Duodenal mucosa (tissue), 2 donors: ENCODE data around the gene RUNX1.

ENCODE experiments used
- H3K27ac ChIP-seq: one replicate; pipeline ENCODE4 v1.7.0; 2013; ENCODE audit warnings: low read depth, low read length
- H3K27me3 ChIP-seq, 2 donors: one replicate each; pipeline ENCODE4 v1.7.0; 2013; ENCODE audit warnings: low read length in 2 of 2, control low read depth in 1 of 2; ENCODE audit not compliant: insufficient read depth in 2 of 2, control insufficient read depth in 1 of 2
- H3K36me3 ChIP-seq, 2 donors: one replicate each; pipeline ENCODE4 v1.7.0; 2013; ENCODE audit warnings: low read length in 2 of 2, control low read depth in 1 of 2; ENCODE audit not compliant: insufficient read depth in 2 of 2, control insufficient read depth in 1 of 2
- H3K4me1 ChIP-seq, 2 donors: one replicate each; pipeline ENCODE4 v1.7.0; 2013; ENCODE audit warnings: low read length in 2 of 2, control low read depth in 1 of 2; ENCODE audit not compliant: insufficient read depth in 2 of 2, control insufficient read depth in 1 of 2
- H3K4me3 ChIP-seq, 2 donors: one replicate each; pipeline ENCODE4 v1.7.0; 2013; ENCODE audit warnings: low read length in 2 of 2, low read depth in 1 of 2
- H3K9ac ChIP-seq, 2 donors: one replicate each; pipeline ENCODE4 v1.7.0; 2013; ENCODE audit warnings: low read length in 2 of 2, low read depth in 1 of 2
- H3K9me3 ChIP-seq, 2 donors: one replicate each; pipeline ENCODE4 v1.7.0; 2013; ENCODE audit warnings: low read length in 2 of 2, control low read depth in 1 of 2; ENCODE audit not compliant: control insufficient read depth in 1 of 2

The RUNX1 gene

GRCh38 chr21:34820051-34820450 lies 229.1 kb downstream of the RUNX1 start:
- H3K27ac ChIP-seq = no peak overlapping the region
- H3K4me3 ChIP-seq = no peak overlapping the region
- H3K36me3 ChIP-seq = peaks cover 10 to 30% of the 10 kb centered on the region in 2 donors
- H3K9me3 ChIP-seq = no peaks in the 10 kb centered on the region
- no peaks in the 10 kb centered on the region for H3K27me3 ChIP-seq
- no peak overlapping the region for H3K9ac ChIP-seq
- peaks cover 31 to 33% of the 10 kb centered on the region in 2 donors for H3K4me1 ChIP-seq

- Histone ChIP-seq H3K4me3 (no peak overlapping the region), H3K9me3 (no peaks in the 10 kb centered on the region), H3K36me3 (peaks cover 10 to 28% of the 10 kb centered on the region in 2 donors), H3K4me1 (peaks cover 31 to 33% of the 10 kb centered on the region in 2 donors), H3K9ac (no peak overlapping the region), H3K27ac (no peak overlapping the region), H3K27me3 (no peaks in the 10 kb centered on the region)
Measured at GRCh38 chr21:34819357-34819999, 229.6 kb downstream of the RUNX1 start.

- no peak overlapping the region for H3K27ac ChIP-seq
- H3K9ac ChIP-seq = no peak overlapping the region
- peaks cover 10 to 26% of the 10 kb centered on the region in 2 donors for H3K36me3 ChIP-seq
- no peaks in the 10 kb centered on the region for H3K9me3 ChIP-seq
- no peaks in the 10 kb centered on the region for H3K27me3 ChIP-seq
- H3K4me3 ChIP-seq = no peak overlapping the region
- peaks cover 31 to 33% of the 10 kb centered on the region in 2 donors for H3K4me1 ChIP-seq
Measured at GRCh38 chr21:34818662-34819158, 230.4 kb downstream of the RUNX1 start.

GRCh38 chr21:34817821-34818661 lies 231.1 kb downstream of the RUNX1 start:
- Histone ChIP-seq H3K36me3 (peaks cover 10 to 30% of the 10 kb centered on the region in 2 donors), H3K27ac (no peak overlapping the region), H3K4me1 (peaks cover 31 to 33% of the 10 kb centered on the region in 2 donors), H3K4me3 (no peak overlapping the region), H3K9me3 (no peaks in the 10 kb centered on the region), H3K9ac (peak overlapping the region in 1 of 2 donors; percentile 3), H3K27me3 (no peaks in the 10 kb centered on the region)

DNA sequence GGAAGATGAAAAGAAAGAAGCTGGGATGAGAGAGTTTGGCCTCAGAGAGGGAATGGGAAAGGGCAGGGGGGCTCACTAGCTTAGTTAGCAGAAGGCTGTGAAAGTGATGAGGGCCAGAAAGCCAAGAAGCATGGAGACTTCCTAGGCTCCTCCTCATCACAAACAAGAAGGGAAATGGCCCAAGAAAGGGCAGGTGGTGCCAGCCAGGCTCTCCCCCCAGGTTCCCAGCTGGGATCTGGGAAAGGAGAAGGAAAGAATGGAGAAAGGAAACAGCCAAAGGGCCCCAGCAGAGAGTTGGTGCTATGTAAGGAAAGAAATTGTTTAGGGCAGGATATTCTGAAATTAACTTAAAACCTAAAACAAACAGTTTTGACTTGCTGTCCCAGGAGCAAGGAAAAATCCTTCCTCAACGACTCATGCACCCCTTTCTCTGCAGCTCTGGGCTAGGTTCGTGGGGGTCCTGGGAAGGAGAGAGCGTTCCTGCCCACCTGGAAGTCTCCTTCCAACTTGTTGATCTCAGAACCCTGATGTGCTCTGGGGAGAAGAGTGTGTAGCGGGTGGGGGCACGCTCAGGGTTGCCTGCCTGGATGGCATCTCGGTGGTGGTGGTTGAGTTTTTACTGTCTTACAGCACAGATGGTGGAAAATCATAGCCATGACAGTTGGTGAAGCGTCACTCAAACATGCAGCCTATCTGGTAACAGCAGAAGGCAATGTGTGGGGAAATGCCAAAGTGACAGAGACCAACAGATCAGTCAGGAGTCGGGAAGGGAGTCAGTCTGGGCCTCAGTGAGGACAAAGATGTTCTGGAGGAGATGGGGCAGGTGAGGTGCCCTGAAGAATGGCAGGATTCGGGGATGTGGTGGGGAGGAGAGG lies 233.0 kb downstream of the RUNX1 start:
- Histone ChIP-seq H3K36me3 (peaks cover 10 to 25% of the 10 kb centered on the region in 2 donors), H3K27ac (no peak overlapping the region), H3K4me3 (no peak overlapping the region)

GRCh38 chr21:34814529-34814951 lies 234.6 kb downstream of the RUNX1 start:
- H3K4me1 ChIP-seq = peaks cover 36 to 38% of the 10 kb centered on the region in 2 donors
- H3K36me3 ChIP-seq = peaks cover 10 to 31% of the 10 kb centered on the region in 2 donors
- no peak overlapping the region for H3K27ac ChIP-seq
- H3K9me3 ChIP-seq = no peaks in the 10 kb centered on the region
- no peak overlapping the region for H3K9ac ChIP-seq
- no peak overlapping the region for H3K4me3 ChIP-seq
- H3K27me3 ChIP-seq = no peaks in the 10 kb centered on the region

More for the DNA sequence above, 233.0 kb downstream of the RUNX1 start:
- Histone ChIP-seq H3K9me3 (no peaks in the 10 kb centered on the region), H3K4me1 (peaks cover 35% of the 10 kb centered on the region in 2 donors), H3K27me3 (no peaks in the 10 kb centered on the region), H3K9ac (no peak overlapping the region)

- Histone ChIP-seq H3K27me3 (no peaks in the 10 kb centered on the region), H3K4me3 (no peak overlapping the region), H3K36me3 (peaks cover 12 to 36% of the 10 kb centered on the region in 2 donors), H3K4me1 (peaks cover 37 to 39% of the 10 kb centered on the region in 2 donors), H3K9me3 (no peaks in the 10 kb centered on the region), H3K27ac (no peak overlapping the region), H3K9ac (no peak overlapping the region)
Measured at GRCh38 chr21:34813266-34813894, 235.7 kb downstream of the RUNX1 start.

DNA sequence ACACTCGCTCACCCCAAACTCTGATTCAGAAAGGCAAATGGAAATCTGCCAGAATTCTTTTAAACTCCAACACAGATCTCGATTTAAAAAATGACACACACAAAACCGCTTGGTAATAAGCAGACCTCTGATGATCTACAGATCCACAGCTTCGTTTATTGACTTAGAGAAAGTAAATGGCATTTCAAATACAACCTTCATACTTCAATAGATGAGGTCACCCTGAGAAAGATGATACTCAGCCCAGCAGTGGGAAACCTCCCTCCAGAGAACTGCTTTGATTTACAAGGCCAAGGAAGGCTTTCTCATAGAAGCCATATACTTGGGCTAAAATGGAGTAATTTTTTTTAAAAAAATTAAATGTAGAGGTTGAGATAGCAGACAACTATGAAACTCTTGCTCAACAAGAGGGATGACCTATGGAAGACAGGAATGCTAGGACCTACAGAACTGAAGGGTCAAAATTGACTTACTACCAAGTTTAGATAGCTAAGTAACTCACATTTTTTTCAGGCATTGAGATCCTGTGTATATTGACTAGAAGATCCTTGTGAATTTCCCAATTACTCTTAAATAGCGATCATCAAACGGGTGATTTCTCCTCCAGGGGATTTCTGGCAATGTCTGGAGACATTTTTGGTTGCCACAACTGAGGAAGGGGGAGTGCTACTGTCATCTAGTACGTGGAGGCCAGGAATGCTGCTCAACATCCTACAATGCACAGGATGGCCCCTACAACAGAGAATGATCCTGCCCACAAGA lies 236.4 kb downstream of the RUNX1 start:
- Histone ChIP-seq H3K9ac (no peak overlapping the region), H3K4me3 (no peak overlapping the region), H3K9me3 (no peaks in the 10 kb centered on the region), H3K4me1 (peaks cover 32 to 33% of the 10 kb centered on the region in 2 donors), H3K27me3 (no peaks in the 10 kb centered on the region), H3K27ac (no peak overlapping the region), H3K36me3 (peaks cover 13 to 42% of the 10 kb centered on the region in 2 donors)

DNA sequence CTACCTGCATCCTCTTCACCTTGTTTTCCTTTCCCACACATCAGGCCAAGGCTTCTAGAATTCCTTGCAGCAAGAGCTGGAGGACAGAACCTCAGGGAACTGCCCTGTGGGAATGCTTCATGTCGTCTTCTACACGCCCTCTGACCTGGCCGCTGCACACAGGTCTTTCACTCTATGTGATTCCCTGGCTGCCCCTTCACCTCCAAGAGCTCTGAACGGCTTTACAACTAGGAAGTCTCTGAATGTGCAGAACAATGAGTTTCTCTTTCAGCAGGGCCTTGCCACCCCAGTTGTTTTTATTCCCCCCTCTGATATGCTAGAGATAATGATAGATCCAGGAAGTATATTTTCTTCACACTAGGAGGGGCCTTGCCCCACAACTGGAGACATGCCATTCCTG lies 237.7 kb downstream of the RUNX1 start:
- peaks cover 4 to 32% of the 10 kb centered on the region in 2 donors for H3K36me3 ChIP-seq
- no peaks in the 10 kb centered on the region for H3K9me3 ChIP-seq
- no peak overlapping the region for H3K27ac ChIP-seq
- no peaks in the 10 kb centered on the region for H3K27me3 ChIP-seq
- H3K4me1 ChIP-seq = peaks cover 26 to 29% of the 10 kb centered on the region in 2 donors
- H3K9ac ChIP-seq = no peak overlapping the region
- peak overlapping the region in 1 of 2 donors; percentile 29 for H3K4me3 ChIP-seq
